HepG2 (cell line): ENCODE measurements around the gene AKAP12. TPM values are rescaled to one million over a fixed set of nuclear protein-coding genes. Genes with fewer than 3 reads are reported as not detected.
A peak's percentile ranks its signal among the peaks of the same experiment; 100 is the strongest.

Experiments
- ATAC-seq: fragments of 200-7000 bp; cut with Tn5 transposase; 3 replicates; pipeline ENCODE4 v1.9.1; 2020; ENCODE audit warnings: mild to moderate bottlenecking, moderate library complexity
- BruUV-seq: library from RNA; stranded (reverse); fragments of 400-500 nt; replicated peaks from 2 replicates; lab custom pipeline; 2021; lab: Mats Ljungman, UMichigan
- CTCF ChIA-PET: fragments of 300-600 bp; formaldehyde crosslinking; extraction: SDS; loops from one replicate; lab custom pipeline; 2021; ENCODE audit warnings: low total read pairs, inconsistent platforms, low intra/inter-chr PET ratio; lab: Yijun Ruan, JAX
- POLR2A ChIA-PET: fragments of 350-600 bp; sonication (Branson Sonifier 250); formaldehyde crosslinking; loops from one replicate; lab custom pipeline; 2020; ENCODE audit warnings: antibody characterized with exemption, inconsistent platforms; lab: Yijun Ruan, JAX
- DNase-seq: peaks from one replicate; pipeline ENCODE4 v3.0.0-alpha.2; 2015; ENCODE audit warnings: low spot score
- FAIRE-seq: peaks from 3 replicates; lab custom pipeline; 2011; peaks lifted over from hg19 to GRCh38; lab: Jason Lieb, UNC
- H2AFZ ChIP-seq: one replicate; pipeline ENCODE4 v1.6.1; 2011; ENCODE audit warnings: low read length, inconsistent platforms
- H3K27ac ChIP-seq: fragments of 300-600 bp; 3 replicates; pipeline ENCODE4 v1.8.0; 2011; ENCODE audit warnings: mixed run types, mild to moderate bottlenecking, mixed read lengths, low read length, inconsistent platforms; ENCODE audit not compliant: insufficient read depth; ENCODE audit errors: extremely low read length
- H3K27me3 ChIP-seq, 2 experiments: fragments of 200-600 bp in 1 of 2; 2 replicates in 1 of 2; 3 replicates in 1 of 2; pipeline versions ENCODE4 v1.6.0 to v1.8.0; 2011; ENCODE audit warnings: low read length in 2 of 2, mild to moderate bottlenecking in 2 of 2, moderate library complexity in 2 of 2, inconsistent platforms in 1 of 2; ENCODE audit not compliant: insufficient read depth in 2 of 2, control insufficient read depth in 1 of 2
- H3K36me3 ChIP-seq, 2 experiments: fragments of 200-600 bp in 1 of 2; replicated peaks in 1 of 2; 2 replicates in 1 of 2; 3 replicates in 1 of 2; pipeline versions ENCODE4 v1.5.1 to v1.8.0; 2011; ENCODE audit warnings: low read length in 2 of 2, inconsistent platforms in 1 of 2; ENCODE audit not compliant: insufficient read depth in 2 of 2, control insufficient read depth in 1 of 2
- H3K4me1 ChIP-seq: 2 replicates; pipeline ENCODE4 v1.5.1; 2012; ENCODE audit warnings: low read length, inconsistent platforms; ENCODE audit not compliant: insufficient read depth
- H3K4me2 ChIP-seq: 2 replicates; pipeline ENCODE4 v1.6.0; 2011; ENCODE audit warnings: low read depth, low read length, inconsistent platforms
- H3K4me3 ChIP-seq, 3 experiments: fragments of 200-600 bp in 1 of 3; sonication (generic), shearing (Covaris generic) in 1 of 3; replicated peaks in 1 of 3; 2 replicates each; pipeline ENCODE4 v1.5.1; 2011 to 2016; ENCODE audit warnings: low read length in 3 of 3, inconsistent platforms in 2 of 3, low read depth in 2 of 3, mild to moderate bottlenecking in 2 of 3, control low read depth in 1 of 3, mixed read lengths in 1 of 3; ENCODE audit not compliant: insufficient read depth in 1 of 3
- H3K79me2 ChIP-seq: one replicate; pipeline ENCODE4 v1.6.1; 2011; ENCODE audit warnings: low read length, inconsistent platforms; ENCODE audit not compliant: insufficient read depth
- H3K9ac ChIP-seq: 2 replicates; pipeline ENCODE4 v1.6.0; 2011; ENCODE audit warnings: mild to moderate bottlenecking, low read depth, low read length, inconsistent platforms; ENCODE audit not compliant: insufficient read depth
- H3K9me3 ChIP-seq: 2 replicates; pipeline ENCODE4 v1.5.1; 2012; ENCODE audit warnings: mild to moderate bottlenecking, low read length
- H4K20me1 ChIP-seq: 2 replicates; pipeline ENCODE4 v1.6.0; 2011; ENCODE audit warnings: inconsistent platforms, mild to moderate bottlenecking, low read length, moderate library complexity; ENCODE audit not compliant: insufficient read depth
- ATF3 ChIP-seq: sonication (generic); formaldehyde crosslinking; IDR thresholded peaks from 2 replicates; pipeline ENCODE4 v1.4.0; 2020; ENCODE audit warnings: missing genetic modification reagents
- HES4 ChIP-seq: sonication (generic); formaldehyde crosslinking; IDR thresholded peaks from 2 replicates; pipeline ENCODE4 v1.9.0; 2021; ENCODE audit warnings: mild to moderate bottlenecking, missing genetic modification reagents, borderline replicate concordance
- RBM22 ChIP-seq: fragments of 200-400 bp; formaldehyde crosslinking; optimal IDR thresholded peaks from 2 replicates; pipeline ENCODE3; 2017; ENCODE audit warnings: mild to moderate bottlenecking, low read length, moderate library complexity
- ZBTB1 ChIP-seq: sonication (generic); formaldehyde crosslinking; IDR thresholded peaks from 2 replicates; pipeline ENCODE4 v1.4.0; 2020; ENCODE audit warnings: missing genetic modification reagents, borderline replicate concordance
- ZBTB38 ChIP-seq: sonication (generic); formaldehyde crosslinking; IDR thresholded peaks from 2 replicates; pipeline ENCODE4 v1.5.1; 2020; ENCODE audit warnings: mild to moderate bottlenecking, missing genetic modification reagents
- ZFP90 ChIP-seq: sonication (generic); formaldehyde crosslinking; IDR thresholded peaks from 2 replicates; pipeline ENCODE4 v1.8.0; 2022; ENCODE audit warnings: missing genetic modification reagents, mild to moderate bottlenecking, inconsistent platforms, borderline replicate concordance
- ZNF557 ChIP-seq: sonication (generic); formaldehyde crosslinking; IDR thresholded peaks from 2 replicates; pipeline ENCODE4 v1.4.0; 2020; ENCODE audit warnings: missing genetic modification reagents
- ZNF570 ChIP-seq: sonication (generic); formaldehyde crosslinking; IDR thresholded peaks from 2 replicates; pipeline ENCODE4 v1.4.0; 2020; ENCODE audit warnings: mild to moderate bottlenecking, missing genetic modification reagents, borderline replicate concordance
- ZNF609 ChIP-seq: sonication (generic); formaldehyde crosslinking; IDR thresholded peaks from 2 replicates; pipeline ENCODE4 v1.4.0; 2020; ENCODE audit warnings: mild to moderate bottlenecking, missing genetic modification reagents, borderline replicate concordance
- ZNF781 ChIP-seq: sonication (generic); formaldehyde crosslinking; IDR thresholded peaks from 2 replicates; pipeline ENCODE4 v1.5.1; 2020; ENCODE audit warnings: borderline replicate concordance, mild to moderate bottlenecking, missing genetic modification reagents; ENCODE audit errors: not compliant biosample characterization
- WGBS: methylation state at CpG from one replicate; pipeline ENCODE4 v1.1.6; 2017; ENCODE audit warnings: low lambda C conversion rate; 5-methylcytosine and 5-hydroxymethylcytosine counted together
- in situ Hi-C: cut with HindIII; loops from 2 replicates; pipeline ENCODE4 v1.10.0; 2017; ENCODE audit warnings: low pct_unique_long_range_greater_than_20kb; ENCODE audit not compliant: extremely low pct_ligation_motif_present
- intact Hi-C: fragments of 100-400 bp; cut with micrococcal nuclease; formaldehyde crosslinking; loops from one replicate; pipeline ENCODE4 v1.10.0; 2022; ENCODE audit not compliant: unreplicated experiment
- polyA plus RNA-seq, 8 experiments: library from polyadenylated mRNA; depleted of rRNA in 3 of 8; stranded (reverse) in 7 of 8; unstranded in 1 of 8; fragments of >200 nt; fragmentation: Illumina TruSeq in 4 of 8; extraction: Trizol in 4 of 8; gene quantifications; 2 replicates each; pipeline versions ENCODE4 v1.2.1 to v1.2.3, GENCODE V29; 2011 to 2016; ENCODE audit warnings: low read depth in 4 of 8, missing spikeins in 1 of 8, mixed read lengths in 1 of 8; ENCODE audit not compliant: insufficient read depth in 1 of 8
- total RNA-seq, 5 experiments: library from RNA; depleted of rRNA; stranded (reverse); fragments of >200 nt; fragmentation: Illumina TruSeq; extraction: Trizol; gene quantifications; 2 replicates each; pipeline ENCODE4 v1.2.3, GENCODE V29; 2016; ENCODE audit warnings: low read depth in 1 of 5
- TF ChIP-seq, protein P1 (sequence below): sonication (generic); formaldehyde crosslinking; IDR thresholded peaks from 2 replicates; pipeline ENCODE4 v1.4.0; 2020; ENCODE audit warnings: mild to moderate bottlenecking, missing genetic modification reagents

The AKAP12 gene
- total and polyA plus RNA-seq, 2 of the 13 experiments (the other 11 are each of a cell fraction or from before 2014, with no cell fraction given), result 10.6 to 19.0 TPM

DNA sequence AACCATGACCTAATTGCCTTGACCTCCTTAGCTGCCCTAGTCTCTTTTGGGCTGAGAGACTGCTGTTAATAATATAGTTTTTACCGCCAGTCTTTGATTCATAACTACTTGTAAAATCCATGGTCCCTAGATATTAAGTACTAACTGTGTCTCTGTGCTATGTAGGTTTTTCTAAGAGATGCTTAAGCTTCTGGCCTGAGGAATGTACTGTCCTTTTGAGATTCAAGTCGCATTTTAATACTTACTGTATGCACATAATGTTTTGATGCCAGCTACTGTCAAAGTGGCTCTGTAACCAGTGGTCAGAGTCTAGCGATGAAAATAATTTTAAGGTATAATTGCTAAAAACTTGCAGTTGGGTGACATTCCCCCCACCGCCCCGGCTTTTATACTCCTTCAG, 2.1 kb downstream of the AKAP12 start:
- FAIRE-seq (no peak), ATAC-seq (no peak), DNase-seq (no peak)
- WGBS, result 83% methylated on average over 5 of the region's 5 CpGs
- Histone ChIP-seq H3K4me2 (no peak overlapping the region), H2AFZ (no peak overlapping the region), H3K4me1 (peaks cover 9% of the 10 kb centered on the region), H3K27ac (no peak overlapping the region), H3K27me3 (peaks cover 6 to 45% of the 10 kb centered on the region in 2 experiments), H3K9ac (no peak overlapping the region), H3K4me3 (no peak overlapping the region), H3K9me3 (no peaks in the 10 kb centered on the region), H3K36me3 (no peaks in the 10 kb centered on the region), H4K20me1 (no peaks in the 10 kb centered on the region), H3K79me2 (no peaks in the 10 kb centered on the region)
- POLR2A ChIA-PET, result no interaction called here
- CTCF ChIA-PET, result no interaction called here
- in situ Hi-C loops, result no loop called here
- intact Hi-C loops, result no loop called here
- no peak for TF ChIP-seq ZNF557 (CRISPR knock-in tag)
- TF ChIP-seq ZBTB38 (CRISPR knock-in tag), result no peak
- no peak for TF ChIP-seq RBM22
- no peak for TF ChIP-seq ZFP90 (CRISPR knock-in tag)
- TF ChIP-seq ZNF609 (CRISPR knock-in tag), result no peak
- TF ChIP-seq, protein P1, sequence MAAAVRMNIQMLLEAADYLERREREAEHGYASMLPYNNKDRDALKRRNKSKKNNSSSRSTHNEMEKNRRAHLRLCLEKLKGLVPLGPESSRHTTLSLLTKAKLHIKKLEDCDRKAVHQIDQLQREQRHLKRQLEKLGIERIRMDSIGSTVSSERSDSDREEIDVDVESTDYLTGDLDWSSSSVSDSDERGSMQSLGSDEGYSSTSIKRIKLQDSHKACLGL, result no peak
- no peak for TF ChIP-seq ZNF781 (CRISPR knock-in tag)
- TF ChIP-seq ZBTB1 (CRISPR knock-in tag), result no peak
- TF ChIP-seq ATF3 (CRISPR knock-in tag), result no peak
- no peak for TF ChIP-seq ZNF570 (CRISPR knock-in tag)
- no peak for TF ChIP-seq HES4 (CRISPR knock-in tag)
- BruUV-seq, result TSS peak; percentile 50
